Psoas muscle (tissue), 8 donors: Measurements from ENCODE around the gene JPT2. TPM values are rescaled to one million over a fixed set of nuclear protein-coding genes. Genes with fewer than 3 reads are reported as not detected.
A peak's percentile ranks its signal among the peaks of the same experiment; 100 is the strongest.

ENCODE experiments used
- ATAC-seq, 4 donors: fragments of 200-7000 bp; cut with Tn5 transposase; one replicate each; pipeline ENCODE4 v1.9.1; 2020; ENCODE audit warnings: moderate library complexity in 3 of 4, mild to moderate bottlenecking in 2 of 4
- DNase-seq, 2 donors: peaks; one replicate each; pipeline ENCODE4 v3.0.0-alpha.2; 2020
- H3K27ac ChIP-seq: fragments of 200-600 bp; one replicate; pipeline ENCODE4 v1.8.0; 2022
- H3K27me3 ChIP-seq, 3 donors: fragments of 200-600 bp in 1 of 3; one replicate each; pipeline versions ENCODE4 v1.6.1 to v1.8.0; 2013 to 2022; ENCODE audit warnings: low read length in 2 of 3, mild to moderate bottlenecking in 2 of 3, moderate library complexity in 1 of 3; ENCODE audit not compliant: insufficient read depth in 3 of 3
- H3K36me3 ChIP-seq, 2 donors: fragments of 200-600 bp in 1 of 2; one replicate each; pipeline versions ENCODE4 v1.6.1 to v1.8.0; 2013 to 2022; ENCODE audit warnings: low read depth in 1 of 2, mild to moderate bottlenecking in 1 of 2, moderate library complexity in 1 of 2; ENCODE audit not compliant: insufficient read depth in 1 of 2
- H3K4me1 ChIP-seq: fragments of 200-600 bp; one replicate; pipeline ENCODE4 v1.8.0; 2022
- H3K4me3 ChIP-seq: fragments of 200-600 bp; one replicate; pipeline ENCODE4 v1.8.0; 2022; ENCODE audit warnings: mild to moderate bottlenecking
- H3K9me3 ChIP-seq: fragments of 200-600 bp; one replicate; pipeline ENCODE4 v1.8.0; 2022
- WGBS, 3 donors: extraction: QIAGEN DNeasy Blood & Tissue Kit; methylation state at CpG; one replicate each; pipeline versions ENCODE4 v1.1.6 to v1.1.7; 2013; 5-methylcytosine and 5-hydroxymethylcytosine counted together
- intact Hi-C, 2 donors: fragments of 100-400 bp; cut with DNase I; formaldehyde crosslinking; loops; one replicate each; pipeline versions ENCODE4 v1.11.0 to v1.14.2; 2022
- polyA plus RNA-seq, 3 donors: library from polyadenylated mRNA; stranded (reverse); fragments of 200-250 nt; gene quantifications; one replicate each; pipeline ENCODE4 v1.2.3, GENCODE V29; 2013
- total RNA-seq, 4 donors: library from RNA; stranded (reverse); fragmentation: NEBNext Ultra II Directional in 2 of 4; extraction: Animal tissue kit (Norgen Biotek cat#: 25700) in 2 of 4; gene quantifications; one replicate each; pipeline versions ENCODE4 v1.2.1 to v1.2.4, GENCODE V29; 2021 to 2023
- TF ChIP-seq, protein P1 (sequence below): fragments of 200-600 bp; IDR thresholded peaks from one replicate; pipeline ENCODE4 v1.8.0; 2022; ENCODE audit warnings: antibody characterized with exemption
- donor health status: healthy with polysubstance abuse.
- donor health status: DM: no; HTN: no; CAD: no; lungs with moderate emphysema.
- donor health status: Bipolar disorder and iron deficiency.
- donor health status: healthy.
- donor health status: DM: yes; HTN: yes; CAD: no.
- donor health status: DM: no; HTN: no; CAD: no.
- donor health status: DM: no; HTN: no; CAD: no.
- donor health status: DM: yes; HTN: yes; CAD: no.

Gene JPT2
- total and polyA plus RNA-seq, 7 donors, result 14.4 to 30.6 (median 24.1) TPM

DNA sequence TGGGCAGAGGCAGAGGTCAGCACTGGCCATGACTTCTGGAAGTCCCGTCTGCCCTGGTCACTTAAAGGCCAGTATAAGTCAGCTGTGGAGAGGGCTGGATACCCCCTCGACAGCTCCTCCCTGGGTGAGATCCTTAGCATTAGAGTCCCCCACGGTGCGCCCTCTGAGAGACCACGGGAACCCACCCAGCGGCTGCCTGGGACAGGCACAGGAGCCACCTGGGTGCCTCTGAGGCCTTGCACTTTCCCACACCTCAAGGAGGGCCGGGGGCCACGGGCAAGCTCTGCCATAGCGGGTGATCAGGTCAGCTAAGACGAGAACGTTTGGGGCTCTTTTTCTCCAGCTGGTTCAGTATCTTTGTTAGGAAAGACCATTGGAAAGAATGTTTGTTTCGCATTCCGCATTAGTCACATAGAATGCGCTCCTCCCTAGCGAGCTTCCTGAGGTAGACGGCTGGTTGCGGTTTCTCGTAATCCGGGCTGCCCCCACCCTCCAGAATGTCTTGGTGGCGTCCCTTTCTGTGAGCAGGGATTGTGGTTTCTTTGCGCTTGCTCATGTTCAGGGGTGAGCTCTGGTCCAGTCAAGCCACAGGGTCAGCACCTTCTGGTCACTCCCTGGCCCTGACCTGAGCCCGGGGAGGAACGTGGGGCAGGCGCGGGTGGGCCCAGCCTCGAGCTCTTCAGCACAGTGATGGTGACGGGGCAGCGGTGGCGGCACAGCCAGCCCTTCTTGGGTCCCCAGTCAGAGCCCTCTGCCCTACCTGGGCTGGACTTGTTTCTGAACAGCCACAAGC lies 68.0 kb downstream of the JPT2 start:
- ATAC-seq, result peak in 1 of 4 donors; percentile 18
- Histone ChIP-seq H3K27ac (no peak overlapping the region), H3K9me3 (no peaks in the 10 kb centered on the region), H3K27me3 (no peaks in the 10 kb centered on the region), H3K4me3 (no peak overlapping the region), H3K36me3 (peaks cover 0 to 81% of the 10 kb centered on the region in 2 donors), H3K4me1 (no peaks in the 10 kb centered on the region)
- 75 to 83% (median 80%) methylated on average over 29 of the region's 29 CpGs for WGBS, 3 donors
- intact Hi-C loops, result no loop called here
- TF ChIP-seq, protein P1, sequence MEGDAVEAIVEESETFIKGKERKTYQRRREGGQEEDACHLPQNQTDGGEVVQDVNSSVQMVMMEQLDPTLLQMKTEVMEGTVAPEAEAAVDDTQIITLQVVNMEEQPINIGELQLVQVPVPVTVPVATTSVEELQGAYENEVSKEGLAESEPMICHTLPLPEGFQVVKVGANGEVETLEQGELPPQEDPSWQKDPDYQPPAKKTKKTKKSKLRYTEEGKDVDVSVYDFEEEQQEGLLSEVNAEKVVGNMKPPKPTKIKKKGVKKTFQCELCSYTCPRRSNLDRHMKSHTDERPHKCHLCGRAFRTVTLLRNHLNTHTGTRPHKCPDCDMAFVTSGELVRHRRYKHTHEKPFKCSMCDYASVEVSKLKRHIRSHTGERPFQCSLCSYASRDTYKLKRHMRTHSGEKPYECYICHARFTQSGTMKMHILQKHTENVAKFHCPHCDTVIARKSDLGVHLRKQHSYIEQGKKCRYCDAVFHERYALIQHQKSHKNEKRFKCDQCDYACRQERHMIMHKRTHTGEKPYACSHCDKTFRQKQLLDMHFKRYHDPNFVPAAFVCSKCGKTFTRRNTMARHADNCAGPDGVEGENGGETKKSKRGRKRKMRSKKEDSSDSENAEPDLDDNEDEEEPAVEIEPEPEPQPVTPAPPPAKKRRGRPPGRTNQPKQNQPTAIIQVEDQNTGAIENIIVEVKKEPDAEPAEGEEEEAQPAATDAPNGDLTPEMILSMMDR, result no peak
- DNase-seq, result no peak

DNA sequence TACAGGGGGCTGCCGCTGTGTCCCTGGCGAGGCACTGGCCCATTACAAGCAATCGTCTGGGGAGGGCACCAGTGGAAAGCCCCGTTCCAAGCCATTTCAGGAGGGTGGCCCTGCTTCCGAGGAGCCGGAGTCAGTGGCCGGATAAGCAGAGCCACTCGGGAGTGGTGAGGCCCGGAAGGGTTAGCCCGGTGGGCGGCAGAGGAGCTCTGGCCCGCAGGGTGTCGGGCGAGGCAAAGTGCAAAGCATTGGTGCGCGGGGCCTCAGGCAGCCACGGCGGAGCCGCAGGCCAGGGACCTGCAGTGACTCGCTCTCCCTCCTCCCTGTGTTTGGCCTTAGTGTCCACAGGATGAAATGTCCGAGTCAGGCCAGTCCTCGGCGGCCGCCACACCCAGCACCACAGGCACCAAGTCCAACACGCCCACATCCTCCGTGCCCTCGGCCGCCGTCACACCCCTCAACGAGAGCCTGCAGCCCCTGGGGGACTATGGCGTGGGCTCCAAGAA lies 68.7 kb downstream of the JPT2 start:
- no peak for DNase-seq
- H3K27ac ChIP-seq, result no peak overlapping the region
- no peak overlapping the region for H3K4me3 ChIP-seq
- TF ChIP-seq, protein P1, result no peak
- intact Hi-C loops, result no loop called here
- WGBS, 3 donors, result 90 to 92% (median 90%) methylated on average over 29 to 31 of the region's 31 CpGs
- H3K36me3 ChIP-seq, result peaks cover 0 to 88% of the 10 kb centered on the region in 2 donors
- no peaks in the 10 kb centered on the region for H3K9me3 ChIP-seq
- no peaks in the 10 kb centered on the region for H3K27me3 ChIP-seq
- ATAC-seq, result peak in 1 of 4 donors; percentile 11
- H3K4me1 ChIP-seq, result no peaks in the 10 kb centered on the region

DNA sequence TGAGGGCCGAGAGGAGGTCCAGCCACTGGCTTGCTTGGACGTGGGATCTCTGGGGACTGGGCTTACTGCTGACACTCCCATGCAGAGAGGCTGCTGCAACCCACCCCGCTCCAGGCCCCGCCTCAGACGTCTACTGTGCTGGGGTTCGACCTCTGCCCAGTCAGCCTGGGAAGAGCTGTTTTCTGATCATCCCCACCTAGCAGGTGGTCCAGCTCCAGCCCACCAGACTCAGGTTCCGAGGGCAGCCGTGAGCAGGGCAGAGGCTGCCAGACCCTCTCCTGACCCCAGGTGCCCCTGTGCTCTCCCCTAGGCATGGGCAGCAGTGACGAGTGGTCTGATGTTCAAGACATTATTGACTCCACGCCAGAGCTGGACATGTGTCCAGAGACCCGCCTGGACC lies 69.9 kb downstream of the JPT2 start:
- DNase-seq, result no peak
- ATAC-seq, result no peak
- Histone ChIP-seq H3K27me3 (no peaks in the 10 kb centered on the region), H3K9me3 (no peaks in the 10 kb centered on the region), H3K27ac (no peak overlapping the region), H3K36me3 (peaks cover 0 to 99% of the 10 kb centered on the region in 2 donors), H3K4me1 (no peaks in the 10 kb centered on the region), H3K4me3 (no peak overlapping the region)
- 80 to 85% (median 81%) methylated on average over 11 of the region's 11 CpGs for WGBS, 3 donors
- TF ChIP-seq, protein P1, result no peak
- intact Hi-C loops, result no loop called here

DNA sequence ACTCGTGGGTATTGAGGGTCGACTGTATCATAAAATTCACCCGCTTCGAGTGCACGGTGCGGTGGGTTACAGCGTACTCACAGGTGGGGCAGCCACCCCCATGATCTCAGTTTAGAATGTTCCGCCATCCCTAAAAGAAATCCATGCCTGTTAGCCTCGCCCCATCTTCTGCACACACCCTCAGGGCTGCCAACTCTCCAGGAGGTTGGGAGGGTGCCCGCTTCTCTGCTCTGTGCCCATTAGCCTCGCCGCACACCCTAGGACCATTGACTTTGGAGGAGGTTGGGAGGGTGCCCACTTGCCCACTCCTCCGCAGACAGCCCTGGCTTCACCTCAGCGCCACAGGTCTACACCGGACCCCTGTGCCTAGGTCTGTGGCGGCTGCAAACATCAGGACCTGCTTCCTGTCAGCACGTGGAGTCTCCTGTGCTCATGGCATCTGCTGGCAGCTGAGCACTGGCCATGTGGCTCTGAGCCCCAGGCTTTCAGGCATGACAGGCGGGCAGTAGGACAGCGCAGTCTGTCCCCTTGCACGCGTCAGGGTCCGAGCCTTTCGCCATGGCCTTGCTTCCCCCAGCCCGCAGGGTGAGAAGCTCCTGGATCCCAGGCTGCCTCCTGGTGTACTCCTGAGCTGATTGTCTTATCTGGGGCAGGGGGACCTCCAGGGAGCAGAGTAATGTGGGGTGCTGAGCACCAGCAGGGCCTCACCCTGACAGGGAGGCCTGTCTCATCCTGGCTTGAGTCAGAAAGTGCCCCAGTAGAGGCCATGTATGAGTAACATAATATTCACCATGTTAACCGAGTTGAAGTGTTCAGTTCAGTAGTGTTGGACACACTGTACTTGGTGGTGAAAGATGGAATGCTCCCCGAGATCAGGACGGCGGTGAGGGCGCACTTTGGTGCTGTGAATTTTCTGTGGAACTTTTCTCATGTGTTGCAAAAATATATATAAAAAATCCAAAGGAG lies 71.4 kb downstream of the JPT2 start:
- intact Hi-C loops, result no loop called here
- Histone ChIP-seq H3K4me1 (no peaks in the 10 kb centered on the region), H3K4me3 (no peak overlapping the region), H3K9me3 (no peaks in the 10 kb centered on the region), H3K36me3 (peaks cover 0 to 98% of the 10 kb centered on the region in 2 donors), H3K27me3 (no peaks in the 10 kb centered on the region), H3K27ac (no peak overlapping the region)
- no peak for ATAC-seq
- 94 to 95% (median 95%) methylated on average over 29 of the region's 29 CpGs for WGBS, 3 donors
- TF ChIP-seq, protein P1, result no peak
- no peak for DNase-seq

Other genes starting within 250 kb of the JPT2 start
- gene PERCC1, start 247.2 kb upstream of the JPT2 start, total RNA-seq, result not detected
- gene PERCC1, start 247.2 kb upstream of the JPT2 start, polyA plus RNA-seq, result under 1 TPM in 1 of 3 donors, not detected in 2; 0.08 TPM
- gene CCDC154, start 233.7 kb upstream of the JPT2 start, total RNA-seq, result 1 to 10 TPM in 1 of 4 donors, under 1 TPM in 3; 0.27 to 1.5 (median 0.55) TPM
- gene CCDC154, start 233.7 kb upstream of the JPT2 start, polyA plus RNA-seq, result under 1 TPM in 2 of 3 donors, not detected in 1; 0.21 to 0.38 TPM
- 10 to 100 TPM; 41.2 to 65.4 (median 46.2) TPM for gene CLCN7, start 203.3 kb upstream of the JPT2 start, total RNA-seq
- gene CLCN7, start 203.3 kb upstream of the JPT2 start, polyA plus RNA-seq, result 10 to 100 TPM; 27.0 to 33.6 (median 29.7) TPM
- under 1 TPM in 1 of 4 donors, not detected in 3; 0.26 TPM for gene PTX4, start 189.3 kb upstream of the JPT2 start, total RNA-seq
- gene PTX4, start 189.3 kb upstream of the JPT2 start, polyA plus RNA-seq, result under 1 TPM in 2 of 3 donors, not detected in 1; 0.04 to 0.23 TPM
- 10 to 100 TPM; 15.8 to 23.8 (median 19.6) TPM for gene TELO2, start 184.9 kb upstream of the JPT2 start, total RNA-seq
- 10 to 100 TPM; 11.6 to 18.3 (median 14.0) TPM for gene TELO2, start 184.9 kb upstream of the JPT2 start, polyA plus RNA-seq
- 10 to 100 TPM in 2 of 4 donors, 1 to 10 TPM in 2; 7.5 to 21.7 (median 10.2) TPM for gene TMEM204, start 144.6 kb upstream of the JPT2 start, total RNA-seq
- gene TMEM204, start 144.6 kb upstream of the JPT2 start, polyA plus RNA-seq, result 10 to 100 TPM; 11.8 to 22.3 (median 12.0) TPM
- 1 to 10 TPM; 3.0 to 5.0 (median 4.2) TPM for gene IFT140, start 66.2 kb upstream of the JPT2 start, total RNA-seq
- 1 to 10 TPM; 2.6 to 3.9 (median 3.0) TPM for gene IFT140, start 66.2 kb upstream of the JPT2 start, polyA plus RNA-seq
- 10 to 100 TPM in 2 of 4 donors, 1 to 10 TPM in 2; 7.6 to 13.1 (median 10.5) TPM for gene CRAMP1, start 65.9 kb upstream of the JPT2 start, total RNA-seq
- 1 to 10 TPM; 3.3 to 8.6 (median 3.8) TPM for gene CRAMP1, start 65.9 kb upstream of the JPT2 start, polyA plus RNA-seq
- gene MAPK8IP3, start 27.9 kb downstream of the JPT2 start, total RNA-seq, result 10 to 100 TPM; 22.6 to 31.6 (median 24.9) TPM
- gene MAPK8IP3, start 27.9 kb downstream of the JPT2 start, polyA plus RNA-seq, result 10 to 100 TPM; 11.7 to 17.0 (median 13.4) TPM
- 10 to 100 TPM in 3 of 4 donors, 1 to 10 TPM in 1; 9.9 to 23.8 (median 13.8) TPM for gene NME3, start 93.3 kb downstream of the JPT2 start, total RNA-seq
- gene NME3, start 93.3 kb downstream of the JPT2 start, polyA plus RNA-seq, result 10 to 100 TPM; 18.8 to 27.1 (median 22.4) TPM
- gene EME2, start 94.5 kb downstream of the JPT2 start, total RNA-seq, result 10 to 100 TPM in 1 of 4 donors, 1 to 10 TPM in 3; 4.3 to 11.3 (median 5.9) TPM
- gene EME2, start 94.5 kb downstream of the JPT2 start, polyA plus RNA-seq, result 1 to 10 TPM; 2.6 to 5.2 (median 4.5) TPM
- gene MRPS34, start 94.9 kb downstream of the JPT2 start, total RNA-seq, result 10 to 100 TPM; 56.3 to 75.1 (median 71.4) TPM
- 100 to 1,000 TPM in 2 of 3 donors, 10 to 100 TPM in 1; 85.6 to 172 (median 138) TPM for gene MRPS34, start 94.9 kb downstream of the JPT2 start, polyA plus RNA-seq
- 10 to 100 TPM; 38.4 to 59.5 (median 49.9) TPM for gene SPSB3, start 104.3 kb downstream of the JPT2 start, total RNA-seq
- gene SPSB3, start 104.3 kb downstream of the JPT2 start, polyA plus RNA-seq, result 100 to 1,000 TPM in 1 of 3 donors, 10 to 100 TPM in 2; 26.3 to 108 (median 78.1) TPM
- 10 to 100 TPM; 34.7 to 44.7 (median 38.5) TPM for gene NUBP2, start 104.7 kb downstream of the JPT2 start, total RNA-seq
- gene NUBP2, start 104.7 kb downstream of the JPT2 start, polyA plus RNA-seq, result 10 to 100 TPM; 61.9 to 96.0 (median 76.1) TPM
- gene IGFALS, start 115.4 kb downstream of the JPT2 start, total RNA-seq, result under 1 TPM in 1 of 4 donors, not detected in 3; 0.22 TPM
- under 1 TPM; 0.12 to 0.38 (median 0.14) TPM for gene IGFALS, start 115.4 kb downstream of the JPT2 start, polyA plus RNA-seq
- gene HAGH, start 148.5 kb downstream of the JPT2 start, total RNA-seq, result 100 to 1,000 TPM; 123 to 167 (median 157) TPM
- 100 to 1,000 TPM; 112 to 277 (median 186) TPM for gene HAGH, start 148.5 kb downstream of the JPT2 start, polyA plus RNA-seq
- 10 to 100 TPM; 23.2 to 28.1 (median 24.1) TPM for gene FAHD1, start 148.9 kb downstream of the JPT2 start, total RNA-seq
- 10 to 100 TPM; 27.0 to 63.8 (median 30.2) TPM for gene FAHD1, start 148.9 kb downstream of the JPT2 start, polyA plus RNA-seq
- gene MEIOB, start 193.9 kb downstream of the JPT2 start, total RNA-seq, result not detected
- not detected for gene MEIOB, start 193.9 kb downstream of the JPT2 start, polyA plus RNA-seq
- gene HS3ST6, start 240.1 kb downstream of the JPT2 start, total RNA-seq, result not detected
- gene HS3ST6, start 240.1 kb downstream of the JPT2 start, polyA plus RNA-seq, result not detected